Cardiac fibroblast (primary cell): ENCODE data around the gene CARMIL1.

Experiments
- DNase-seq, 2 donors: peaks; one replicate each; pipeline versions ENCODE4 v3.0.0 to v3.0.0-alpha.2; 2010; ENCODE audit warnings: low read depth in 2 of 2
- H3K4me3 ChIP-seq, 2 donors: replicated peaks in 1 of 2; 1 replicate in 1 of 2; 2 replicates in 1 of 2; pipeline ENCODE4 v1.5.1; 2011; ENCODE audit warnings: low read depth in 2 of 2, low read length in 2 of 2, mild to moderate bottlenecking in 2 of 2, moderate library complexity in 1 of 2
- TF ChIP-seq, protein P1 (sequence below): IDR thresholded peaks from one replicate; pipeline ENCODE4 v1.5.1; 2011; ENCODE audit warnings: low read depth, mild to moderate bottlenecking, low read length, inconsistent platforms

Gene CARMIL1

DNA sequence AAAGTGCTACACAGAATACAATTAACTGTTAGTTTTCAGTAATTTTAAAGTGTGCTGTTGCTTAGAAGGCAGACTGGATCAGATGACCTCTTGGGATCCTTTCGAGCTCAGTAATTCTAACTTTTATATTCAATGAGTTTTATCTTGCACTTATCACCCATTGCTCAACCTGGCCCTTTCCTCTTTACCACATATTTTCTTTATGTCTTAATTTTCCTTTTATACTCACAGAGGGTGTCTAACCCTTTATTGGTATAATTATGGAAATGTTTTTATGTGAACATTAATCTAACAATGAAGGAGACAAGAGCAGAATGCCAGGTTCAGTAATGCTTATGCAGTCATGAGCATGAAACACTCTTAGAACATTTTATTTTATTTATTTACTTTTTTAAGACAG is 39.7 kb upstream of the CARMIL1 start:
- no peak overlapping the region for H3K4me3 ChIP-seq
- TF ChIP-seq, protein P1, sequence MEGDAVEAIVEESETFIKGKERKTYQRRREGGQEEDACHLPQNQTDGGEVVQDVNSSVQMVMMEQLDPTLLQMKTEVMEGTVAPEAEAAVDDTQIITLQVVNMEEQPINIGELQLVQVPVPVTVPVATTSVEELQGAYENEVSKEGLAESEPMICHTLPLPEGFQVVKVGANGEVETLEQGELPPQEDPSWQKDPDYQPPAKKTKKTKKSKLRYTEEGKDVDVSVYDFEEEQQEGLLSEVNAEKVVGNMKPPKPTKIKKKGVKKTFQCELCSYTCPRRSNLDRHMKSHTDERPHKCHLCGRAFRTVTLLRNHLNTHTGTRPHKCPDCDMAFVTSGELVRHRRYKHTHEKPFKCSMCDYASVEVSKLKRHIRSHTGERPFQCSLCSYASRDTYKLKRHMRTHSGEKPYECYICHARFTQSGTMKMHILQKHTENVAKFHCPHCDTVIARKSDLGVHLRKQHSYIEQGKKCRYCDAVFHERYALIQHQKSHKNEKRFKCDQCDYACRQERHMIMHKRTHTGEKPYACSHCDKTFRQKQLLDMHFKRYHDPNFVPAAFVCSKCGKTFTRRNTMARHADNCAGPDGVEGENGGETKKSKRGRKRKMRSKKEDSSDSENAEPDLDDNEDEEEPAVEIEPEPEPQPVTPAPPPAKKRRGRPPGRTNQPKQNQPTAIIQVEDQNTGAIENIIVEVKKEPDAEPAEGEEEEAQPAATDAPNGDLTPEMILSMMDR = no peak
- DNase-seq = no peak

DNA sequence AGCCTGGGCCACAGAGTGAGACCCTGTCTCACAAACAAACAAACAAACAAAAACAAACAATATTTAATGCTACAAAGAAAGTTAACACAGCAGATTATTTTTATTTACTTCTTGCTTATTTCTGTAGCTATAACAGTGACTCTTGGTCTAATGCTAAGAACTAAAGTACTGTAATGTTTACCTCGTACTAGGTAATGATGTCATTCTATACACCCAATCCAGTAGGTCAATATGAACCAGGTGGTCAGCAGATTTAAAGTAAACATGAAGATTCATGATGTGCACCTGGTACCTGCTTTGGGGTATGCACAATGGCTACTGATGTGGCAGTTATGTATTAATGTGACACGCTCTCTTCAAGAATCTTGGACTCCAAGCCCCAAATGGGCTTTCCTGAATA is 36.6 kb upstream of the CARMIL1 start:
- H3K4me3 ChIP-seq = no peak overlapping the region
- no peak for DNase-seq
- TF ChIP-seq, protein P1 = no peak

DNA sequence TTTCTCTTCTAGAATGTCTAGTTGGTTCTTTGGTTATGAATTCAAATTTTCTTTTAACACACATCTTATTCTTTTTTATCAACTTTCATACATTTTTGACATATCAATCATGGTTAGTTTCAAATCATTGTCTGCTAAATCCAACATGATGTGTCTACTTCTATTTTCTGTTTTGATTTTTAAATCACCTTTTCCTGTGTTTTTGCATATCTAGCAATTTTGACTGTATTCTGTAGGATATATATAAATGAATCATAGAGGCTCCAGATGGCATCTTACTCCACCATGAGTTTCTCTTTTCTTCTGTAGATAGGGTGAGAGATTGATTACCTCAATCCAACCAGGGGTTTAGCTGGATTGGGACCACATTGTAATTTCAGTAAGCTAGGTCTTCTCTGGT is 34.3 kb upstream of the CARMIL1 start:
- H3K4me3 ChIP-seq = no peak overlapping the region
- DNase-seq = no peak
- TF ChIP-seq, protein P1 = no peak

DNA sequence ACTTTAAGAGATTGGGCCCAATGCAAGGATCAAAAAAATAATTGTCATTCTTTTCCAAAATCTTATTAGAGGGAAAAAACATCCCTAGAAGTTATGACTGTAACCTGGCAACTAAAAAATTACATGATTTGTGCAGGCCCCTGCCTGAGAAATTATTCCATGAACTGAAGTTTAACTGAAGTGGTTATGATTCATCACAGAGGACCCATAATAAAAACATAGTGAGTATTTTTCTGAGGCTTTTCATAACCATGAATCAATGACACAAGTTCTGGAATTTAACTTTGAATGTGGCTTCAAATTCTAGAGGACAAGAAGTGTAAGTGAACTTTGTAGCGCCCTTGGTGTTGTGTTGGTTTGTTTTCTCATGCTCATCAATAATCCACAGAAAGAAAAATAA is 31.1 kb upstream of the CARMIL1 start:
- TF ChIP-seq, protein P1 = no peak
- peak in 1 of 2 donors; percentile 85 for DNase-seq
- no peak overlapping the region for H3K4me3 ChIP-seq

DNA sequence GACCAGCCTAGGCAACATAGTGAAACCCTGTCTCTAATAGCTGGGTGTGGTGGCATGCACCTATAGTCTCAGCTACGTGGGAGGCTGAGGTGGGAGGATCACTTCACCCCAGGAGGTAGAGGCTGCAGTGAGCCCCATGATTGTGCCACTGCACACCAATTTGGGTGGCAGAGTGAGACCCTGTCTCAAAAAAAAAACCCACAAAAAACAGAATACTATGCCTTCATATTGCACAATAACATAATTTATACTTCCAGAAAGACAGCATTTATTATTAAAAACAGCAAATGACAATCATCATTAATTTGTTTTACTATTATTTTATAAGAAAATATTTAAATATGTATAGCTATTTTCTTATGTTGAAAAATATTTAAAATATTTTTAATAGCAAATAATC is 30.0 kb upstream of the CARMIL1 start:
- no peak for DNase-seq
- H3K4me3 ChIP-seq = no peak overlapping the region
- TF ChIP-seq, protein P1 = no peak

DNA sequence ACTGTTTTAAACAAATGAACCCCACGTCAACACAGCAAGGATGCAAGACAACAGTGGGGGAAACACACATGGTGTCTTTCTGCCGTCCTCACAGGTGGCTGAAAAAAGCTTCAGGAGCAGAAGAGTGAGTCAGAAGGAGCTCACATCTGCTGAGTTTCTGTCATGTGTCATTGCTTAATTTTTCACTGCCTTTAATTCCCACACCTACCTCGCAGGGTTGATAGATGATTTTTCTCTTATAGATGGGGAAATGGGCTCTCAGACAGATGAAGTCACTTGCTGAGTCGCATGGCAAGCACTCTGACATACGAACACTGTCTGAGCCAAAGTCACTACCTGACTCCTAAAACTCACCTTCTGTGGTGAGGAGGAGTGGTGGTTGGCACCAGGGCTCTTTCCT is 28.3 kb upstream of the CARMIL1 start:
- TF ChIP-seq, protein P1 = no peak
- H3K4me3 ChIP-seq = no peak overlapping the region
- peak in 1 of 2 donors; percentile 54 for DNase-seq

DNA sequence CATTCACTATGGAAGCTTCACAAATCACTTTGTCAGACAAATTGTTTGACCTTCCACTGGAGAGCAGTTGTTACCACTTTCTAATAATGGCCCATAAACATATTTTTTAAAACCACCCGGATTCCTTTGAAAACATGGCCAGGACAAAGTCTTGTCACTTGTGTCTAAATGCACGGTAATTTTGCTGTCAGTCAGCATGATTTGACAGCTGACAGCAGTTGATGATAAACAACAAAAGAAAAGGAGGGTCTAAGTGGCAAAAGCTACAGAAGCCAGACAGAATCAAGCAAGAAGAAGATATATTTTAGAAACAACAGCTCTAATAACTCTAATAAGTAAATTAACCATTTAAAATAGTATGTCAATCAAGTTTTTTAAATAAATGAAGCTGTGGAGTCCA is 27.7 kb upstream of the CARMIL1 start:
- DNase-seq = no peak
- no peak overlapping the region for H3K4me3 ChIP-seq
- TF ChIP-seq, protein P1 = no peak
